GM18868 (cell line): Measurements from ENCODE around the gene TENT4A.

Experiments
- ATAC-seq: cut with Tn5 transposase; IDR thresholded peaks from one replicate; pipeline ENCODE4 v1.9.1; 2021; ENCODE audit warnings: mild to moderate bottlenecking, moderate library complexity; ENCODE audit not compliant: unreplicated experiment

Gene TENT4A

GRCh38 chr5:6700074-6700684 is 13.1 kb upstream of the TENT4A start:
- no peak for ATAC-seq

- ATAC-seq, result no peak
These were observed 12.4 kb upstream of the TENT4A start for GRCh38 chr5:6700685-6701355.

DNA sequence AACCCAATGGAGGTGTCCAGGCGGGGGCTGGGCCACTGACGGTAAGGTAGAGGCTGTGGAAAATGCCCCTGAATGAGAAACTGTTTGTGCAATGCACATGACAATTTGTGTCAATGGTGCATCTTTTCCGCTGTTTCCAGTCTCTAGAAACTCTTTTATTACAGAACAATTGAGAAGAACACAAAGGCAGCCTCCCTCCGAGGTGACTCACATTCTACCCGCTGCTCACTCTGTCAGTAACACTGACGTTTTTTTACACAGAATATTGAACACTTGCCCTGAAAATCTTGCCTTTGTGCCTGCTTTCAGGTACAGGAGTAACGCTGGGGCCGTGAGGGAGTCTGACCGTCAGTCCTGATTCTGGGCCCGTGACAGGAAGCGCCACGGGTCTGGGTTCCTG is 11.7 kb upstream of the TENT4A start:
- ATAC-seq, result no peak

GRCh38 chr5:6702633-6703032 is 10.6 kb upstream of the TENT4A start:
- no peak for ATAC-seq

GRCh38 chr5:6703806-6704205 is 9.4 kb upstream of the TENT4A start:
- ATAC-seq, result no peak

DNA sequence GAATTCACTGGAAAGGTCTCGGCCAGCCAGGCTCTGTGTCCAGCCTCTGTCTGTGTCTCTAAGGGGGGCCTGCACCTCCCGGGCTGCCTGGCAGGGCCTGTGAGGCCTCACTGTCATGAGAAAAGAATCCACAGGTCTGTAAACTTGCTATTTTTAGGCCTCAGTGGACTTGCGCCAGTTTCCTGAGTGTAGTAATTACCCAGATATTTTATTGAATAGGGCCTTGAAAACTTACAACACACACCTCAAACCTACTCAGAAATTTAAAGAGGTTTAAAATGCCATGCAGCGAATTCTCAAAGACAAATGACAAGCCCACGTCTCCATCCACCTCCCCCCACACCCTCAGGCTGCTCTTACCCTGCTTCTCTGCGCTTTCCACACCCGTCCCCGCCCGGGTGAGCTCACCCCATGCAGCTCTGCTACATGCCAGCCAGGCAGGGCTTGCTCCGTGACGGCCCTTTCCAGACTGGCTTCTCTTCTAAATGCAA is 8.8 kb upstream of the TENT4A start:
- no peak for ATAC-seq

DNA sequence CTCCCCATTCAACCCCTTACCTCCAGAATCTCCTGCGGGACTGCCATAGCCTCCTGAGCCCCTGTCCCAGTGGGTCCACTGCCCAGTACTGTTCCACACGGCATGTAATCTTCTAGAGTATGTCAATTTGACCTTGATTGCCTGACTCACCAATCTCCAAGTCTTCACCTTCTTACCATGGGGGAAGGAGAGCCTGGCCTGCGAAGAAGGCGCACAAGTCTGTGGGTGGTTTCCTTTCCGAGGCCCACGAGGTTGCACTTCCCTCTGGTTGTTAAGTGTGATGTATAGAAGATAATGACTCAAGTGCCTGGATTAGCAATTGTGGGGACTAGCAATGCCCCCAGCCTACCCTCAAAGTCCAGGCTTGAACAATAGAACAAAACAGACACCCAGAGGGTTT is 8.1 kb upstream of the TENT4A start:
- ATAC-seq, result peak; percentile 80

GRCh38 chr5:6705959-6706358 is 7.3 kb upstream of the TENT4A start:
- ATAC-seq, result no peak

DNA sequence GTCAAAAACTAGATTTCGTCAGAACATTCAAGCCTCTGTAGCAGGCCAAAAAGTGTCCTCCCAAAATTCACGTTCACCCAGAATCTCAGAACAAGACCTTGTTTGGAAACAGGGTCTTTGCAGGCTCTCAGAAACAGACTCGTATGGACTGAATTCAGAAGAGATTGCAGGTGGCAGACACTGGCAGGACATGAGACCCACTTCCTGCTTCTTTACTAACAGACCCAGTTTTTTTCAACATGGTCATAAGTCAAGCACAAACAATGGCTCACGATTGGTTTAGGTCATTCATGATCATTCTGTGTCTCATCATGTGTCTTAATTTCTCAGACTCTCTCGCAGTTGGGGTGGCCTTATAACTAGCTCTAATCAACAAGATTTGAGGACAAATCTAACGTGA is 5.4 kb upstream of the TENT4A start:
- ATAC-seq, result no peak

DNA sequence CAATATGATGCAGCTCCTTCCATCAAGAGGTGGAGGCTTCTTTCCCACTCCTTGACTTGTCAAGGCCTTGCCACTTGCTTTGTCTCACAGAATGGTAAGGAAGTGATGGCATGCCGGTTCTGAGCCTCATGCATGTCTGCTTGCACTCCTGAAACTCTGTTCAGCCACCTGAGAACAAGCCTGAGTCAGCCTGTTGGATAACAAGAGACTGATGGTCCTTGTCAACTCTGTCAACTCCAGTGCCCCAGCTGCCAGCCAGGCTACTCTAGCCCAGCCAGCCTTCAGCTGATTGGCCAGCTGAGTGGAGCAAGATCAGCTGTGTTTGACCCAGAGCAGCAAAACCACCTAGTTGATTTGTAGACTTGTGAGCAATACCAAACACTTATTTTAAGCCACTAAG is 4.4 kb upstream of the TENT4A start:
- peak; percentile 7 for ATAC-seq

GRCh38 chr5:6710070-6710469 is 3.2 kb upstream of the TENT4A start:
- no peak for ATAC-seq

DNA sequence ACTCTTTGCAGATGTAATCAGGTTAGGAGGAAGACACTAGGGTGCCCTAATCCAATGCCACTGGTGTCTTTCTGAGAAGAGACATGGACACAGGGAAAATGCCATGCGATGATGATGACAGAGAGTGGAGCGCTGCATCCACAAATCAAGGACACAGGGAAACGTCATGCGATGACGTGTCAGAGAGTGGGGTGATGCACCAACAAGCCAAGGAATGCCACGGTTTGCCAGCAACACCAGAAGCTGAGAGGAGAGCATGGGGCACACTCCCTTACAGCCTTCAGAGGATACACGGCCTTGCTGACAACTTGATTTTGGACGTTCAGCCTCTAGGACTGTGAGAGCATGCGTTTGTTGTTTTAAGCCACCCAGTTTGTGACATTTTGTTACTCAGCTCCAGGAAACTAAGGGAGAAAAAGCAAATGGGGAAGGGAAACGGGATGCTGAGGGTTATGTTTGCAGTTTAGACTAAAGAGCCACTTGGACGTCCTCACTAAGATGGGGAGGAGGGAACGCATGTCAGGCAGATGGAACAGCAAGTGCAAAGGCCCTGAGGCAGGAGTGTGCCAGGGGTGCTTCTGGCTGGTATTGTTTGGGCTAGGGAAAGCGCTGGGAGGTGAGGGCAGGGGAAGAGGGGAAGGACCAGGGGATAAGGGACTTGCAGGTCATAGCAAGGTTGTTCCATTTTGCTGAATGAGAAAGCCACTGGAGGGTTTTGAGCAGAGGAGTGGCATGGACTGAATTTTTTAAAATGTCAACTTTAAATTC is 2.5 kb upstream of the TENT4A start:
- no peak for ATAC-seq

GRCh38 chr5:6711409-6712141 is 1.7 kb upstream of the TENT4A start:
- ATAC-seq, result no peak

- peak; percentile 19 for ATAC-seq
These were observed 1.1 kb upstream of the TENT4A start for GRCh38 chr5:6712142-6712576.

- peak; percentile 65 for ATAC-seq
These were observed 507 bp upstream of the TENT4A start for GRCh38 chr5:6712577-6713273.

DNA sequence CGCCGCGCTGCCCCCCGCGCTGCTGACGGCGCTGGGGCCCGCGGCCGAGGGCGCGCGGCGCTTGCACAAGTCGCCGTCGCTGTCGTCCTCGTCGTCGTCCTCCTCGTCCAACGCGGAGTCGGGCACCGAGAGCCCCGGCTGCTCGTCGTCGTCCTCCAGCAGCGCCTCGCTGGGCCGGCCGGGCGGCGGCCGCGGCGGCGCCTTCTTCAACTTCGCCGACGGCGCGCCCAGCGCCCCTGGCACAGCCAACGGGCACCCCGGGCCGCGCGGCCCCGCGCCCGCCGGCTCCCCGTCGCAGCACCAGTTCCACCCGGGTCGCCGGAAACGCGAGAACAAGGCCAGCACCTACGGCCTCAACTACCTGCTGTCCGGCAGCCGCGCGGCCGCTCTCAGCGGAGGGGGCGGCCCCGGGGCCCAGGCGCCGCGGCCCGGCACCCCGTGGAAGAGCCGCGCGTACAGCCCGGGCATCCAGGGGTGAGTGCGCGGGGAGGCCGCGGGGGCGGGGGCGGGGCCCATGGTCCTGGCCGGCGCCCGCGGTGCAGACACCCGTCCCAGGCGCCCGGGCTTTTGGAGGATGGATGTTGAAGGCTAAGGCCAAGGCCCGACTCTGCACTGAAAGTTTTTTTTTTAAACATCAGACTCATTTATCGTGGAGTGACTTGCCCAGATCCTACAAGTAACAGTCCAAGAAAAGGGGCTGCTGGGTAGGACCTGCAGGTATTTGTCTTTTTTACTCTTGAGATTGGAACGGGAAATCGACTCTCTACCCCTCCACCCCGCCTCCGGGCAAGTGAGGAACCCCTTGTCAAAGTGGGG is 1.2 kb downstream of the TENT4A start:
- no peak for ATAC-seq

GRCh38 chr5:6715271-6715670 is 2.0 kb downstream of the TENT4A start:
- ATAC-seq, result no peak

DNA sequence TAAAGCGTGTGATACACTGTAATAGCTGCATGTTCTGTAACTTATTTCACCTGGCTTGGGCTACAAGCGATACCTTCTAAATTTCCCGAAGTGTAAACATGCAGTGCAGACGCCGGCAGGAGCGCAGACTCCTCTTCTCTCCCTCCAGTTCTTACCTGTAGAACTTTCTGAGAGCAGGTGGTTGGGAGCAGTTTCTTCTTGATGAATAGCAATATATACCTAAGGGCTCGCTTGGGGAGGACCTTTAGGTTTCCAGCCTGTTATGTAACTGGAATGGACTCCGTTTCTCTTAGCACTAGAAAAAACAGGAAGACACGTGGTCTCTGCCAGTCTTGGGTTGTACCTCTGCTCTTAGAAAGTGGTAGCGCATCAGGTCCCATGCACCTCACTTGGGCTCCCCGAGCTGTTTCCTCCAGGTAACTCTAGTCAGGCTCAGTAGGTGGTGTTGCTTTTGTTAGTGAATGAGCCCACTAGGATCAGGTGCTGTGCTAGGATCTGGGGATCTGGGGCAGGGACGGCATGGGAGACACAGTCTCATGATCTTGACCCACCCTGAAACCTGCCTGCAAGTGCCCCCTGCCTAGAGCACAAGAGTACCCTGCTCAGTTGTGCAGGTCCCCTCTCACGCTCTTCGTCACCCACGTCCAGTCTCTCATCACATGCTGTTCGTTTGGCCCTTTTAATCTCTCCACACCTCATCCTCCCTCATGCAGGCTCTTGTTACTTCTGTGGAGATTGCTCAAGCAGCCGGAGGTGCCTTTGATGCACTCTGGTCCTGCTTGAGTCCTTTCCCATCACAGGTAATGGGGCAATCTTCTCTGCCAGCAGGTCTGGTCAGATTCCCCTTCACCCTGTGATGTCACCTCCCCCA is 2.8 kb downstream of the TENT4A start:
- no peak for ATAC-seq

GRCh38 chr5:6716629-6717149 is 3.5 kb downstream of the TENT4A start:
- ATAC-seq, result no peak
